ENCODE results near the gene NFATC4. TPM values are rescaled to one million over a fixed set of nuclear protein-coding genes. Genes with fewer than 3 reads are reported as not detected.
"Not testable (repeated sequence)": the region's sequence is repeated elsewhere in the genome, so short reads cannot be mapped to it uniquely, and the experiment has no call there.

NFATC4 gene
- not detected in 2 replicates for total RNA-seq (2014; rRNA removed; shearing (Covaris generic))

- no peak for DNase-seq (ENCODE audit: low spot score)
Measured at GRCh38 chr14:24367514-24368211, at the start of gene NFATC4. Gene NFATC4, plus strand, starts transcription at chr14:24368184. Its CDS starts 157 bp downstream, at chr14:24368341.

GRCh38 chr14:24321212-24321975 is 46.6 kb upstream of the NFATC4 start:
- DNase-seq (ENCODE audit: low spot score) = no peak

DNA sequence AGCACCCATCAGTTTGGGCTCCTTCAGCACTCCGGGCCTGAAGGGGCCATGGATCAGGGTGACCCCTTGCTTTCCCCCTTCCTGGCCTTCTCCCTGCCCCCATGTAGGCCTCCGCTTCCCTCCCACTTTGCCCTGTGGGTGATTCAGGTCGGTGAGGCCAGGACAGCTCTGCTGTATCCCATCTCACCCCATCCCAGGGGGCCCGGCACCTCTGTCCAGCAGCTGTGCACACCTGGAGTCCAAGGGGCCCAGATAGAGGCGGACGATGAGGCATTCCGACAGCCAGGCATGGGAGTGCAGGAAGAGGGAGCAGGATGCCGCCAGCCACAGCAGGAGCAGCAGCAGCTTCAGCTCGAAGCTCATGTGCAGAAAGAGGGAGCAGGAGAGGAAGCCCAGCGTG is 45.3 kb upstream of the NFATC4 start:
- no peak for DNase-seq (ENCODE audit: low spot score)

DNA sequence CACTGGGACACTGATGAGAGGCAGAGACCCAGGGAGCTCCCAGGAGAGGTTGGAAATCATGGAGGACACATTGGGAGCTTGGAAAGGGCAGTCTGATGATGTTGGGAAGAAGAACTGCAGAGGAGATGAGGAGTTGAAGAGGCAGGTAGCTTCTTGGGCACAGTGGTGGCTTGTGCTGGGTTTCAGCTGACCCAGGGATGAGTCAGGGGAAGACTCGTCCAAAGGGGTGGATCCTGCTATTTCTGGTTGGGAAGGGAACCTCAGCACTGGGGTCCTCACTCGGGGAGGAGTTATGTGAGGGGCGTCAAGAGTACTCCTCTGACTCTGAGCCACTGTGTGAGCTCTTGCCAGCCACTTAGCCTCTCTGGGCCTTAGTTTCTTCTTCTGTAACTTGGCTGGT is 44.6 kb upstream of the NFATC4 start:
- no peak for DNase-seq (ENCODE audit: low spot score)

GRCh38 chr14:24324024-24324423 is 44.0 kb upstream of the NFATC4 start:
- no peak for DNase-seq (ENCODE audit: low spot score)

- no peak for DNase-seq (ENCODE audit: low spot score)
Measured at GRCh38 chr14:24325041-24325530, 42.9 kb upstream of the NFATC4 start.

DNA sequence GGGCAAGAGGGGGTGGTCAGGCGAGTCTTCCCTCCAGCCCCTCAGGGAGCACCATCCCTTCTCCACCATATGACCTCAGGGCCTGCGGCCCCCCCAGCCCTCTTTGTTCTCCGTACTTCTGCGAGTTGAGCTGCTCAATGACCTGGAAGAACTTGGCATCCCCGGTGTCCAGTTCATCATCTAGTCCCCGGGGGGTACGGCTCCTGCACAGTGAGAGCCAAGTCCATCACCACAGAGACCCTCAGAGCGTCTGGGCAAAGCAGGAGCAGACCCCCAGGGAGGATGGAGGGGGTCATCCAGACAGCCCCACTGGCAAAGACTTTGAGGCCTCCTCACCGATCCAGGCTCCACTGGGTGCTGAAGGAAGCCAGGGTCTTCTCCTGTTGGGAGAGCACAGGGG is 42.0 kb upstream of the NFATC4 start:
- DNase-seq (ENCODE audit: low spot score) = no peak

DNA sequence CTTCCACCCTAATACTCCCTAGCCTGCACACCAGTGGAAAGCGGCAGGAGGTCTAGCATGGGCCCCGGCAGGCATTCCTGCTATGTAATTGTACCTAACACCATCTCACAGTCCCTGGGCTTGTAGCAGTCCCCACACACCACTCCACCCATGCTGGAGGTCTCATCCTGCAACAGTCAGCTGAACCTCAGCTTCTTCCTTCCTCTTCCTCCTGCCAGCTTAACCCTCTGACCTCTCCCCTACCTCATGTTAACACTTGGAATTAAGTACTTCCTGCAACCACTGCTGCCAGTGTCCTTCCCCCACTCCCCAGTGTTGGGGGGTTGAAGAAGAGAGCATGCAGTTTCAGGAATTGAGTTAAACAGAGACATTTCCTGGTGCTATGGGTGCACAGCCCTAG is 40.7 kb upstream of the NFATC4 start:
- DNase-seq (ENCODE audit: low spot score) = no peak

- not testable (repeated sequence) for DNase-seq (ENCODE audit: low spot score)
Measured at GRCh38 chr14:24327914-24328313, 40.1 kb upstream of the NFATC4 start.

DNA sequence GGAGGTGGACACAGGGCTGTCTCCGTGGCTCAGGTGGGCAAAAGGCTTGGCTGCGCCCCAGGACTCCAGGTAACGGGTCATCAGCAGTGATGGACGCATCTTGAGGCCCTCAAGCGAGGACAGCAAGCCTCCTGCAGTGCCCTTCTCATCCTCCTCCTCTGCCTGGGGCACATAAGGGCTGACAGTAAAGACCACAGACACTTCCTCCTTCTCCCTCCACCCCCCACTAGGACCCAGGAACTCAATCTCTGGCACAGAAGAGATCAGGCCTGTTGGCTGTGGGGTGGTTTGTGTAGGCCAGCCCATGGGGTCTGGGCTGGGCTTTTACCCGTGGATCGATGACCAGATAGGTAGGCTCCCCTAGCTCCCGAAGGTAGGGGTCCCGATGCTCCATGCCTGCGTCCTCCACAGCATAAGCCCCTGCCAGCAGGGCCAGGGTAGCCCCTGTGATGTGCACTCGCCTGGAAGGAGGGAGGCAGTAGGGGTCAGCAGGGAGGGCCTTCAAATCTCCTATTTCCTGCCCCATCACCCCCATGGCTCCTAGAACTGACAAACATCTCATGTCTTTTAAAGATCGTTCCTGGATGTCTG is 38.8 kb upstream of the NFATC4 start:
- no peak for DNase-seq (ENCODE audit: low spot score)

- no peak for DNase-seq (ENCODE audit: low spot score)
Measured at GRCh38 chr14:24329736-24330135, 38.2 kb upstream of the NFATC4 start.

DNA sequence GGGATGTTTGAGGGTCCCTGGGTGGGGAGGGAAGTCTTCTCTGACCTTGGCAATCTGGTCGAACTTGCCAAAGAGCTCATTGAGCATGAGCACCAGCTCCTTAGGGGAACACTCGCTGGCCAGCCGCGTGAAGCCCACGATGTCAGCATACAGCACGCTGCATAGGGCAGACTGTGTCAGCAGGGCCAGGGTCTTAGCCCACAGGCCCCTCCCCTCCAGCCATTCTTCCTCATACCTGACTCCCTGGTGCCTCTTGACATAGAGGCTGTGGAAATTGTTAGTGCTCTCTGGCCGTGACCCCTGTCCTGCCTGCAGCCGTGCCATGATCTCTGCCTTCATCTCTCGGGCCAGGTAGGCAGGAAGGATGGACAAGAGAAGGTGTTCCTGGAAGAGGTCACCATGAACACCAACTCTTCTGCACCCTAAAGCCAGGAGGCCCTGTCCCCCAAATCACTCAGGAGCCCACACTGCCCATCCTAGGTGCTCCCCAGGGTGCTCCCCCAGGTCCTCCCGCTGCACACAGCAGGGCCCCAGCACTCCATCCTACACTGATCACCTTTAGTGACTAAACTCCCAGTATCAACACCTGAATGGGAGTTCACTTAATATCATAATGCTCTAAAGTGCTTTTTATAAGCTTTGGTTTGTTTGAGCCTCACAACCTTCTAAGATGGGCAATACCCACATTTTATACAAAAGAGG is 36.9 kb upstream of the NFATC4 start:
- no peak for DNase-seq (ENCODE audit: low spot score)

DNA sequence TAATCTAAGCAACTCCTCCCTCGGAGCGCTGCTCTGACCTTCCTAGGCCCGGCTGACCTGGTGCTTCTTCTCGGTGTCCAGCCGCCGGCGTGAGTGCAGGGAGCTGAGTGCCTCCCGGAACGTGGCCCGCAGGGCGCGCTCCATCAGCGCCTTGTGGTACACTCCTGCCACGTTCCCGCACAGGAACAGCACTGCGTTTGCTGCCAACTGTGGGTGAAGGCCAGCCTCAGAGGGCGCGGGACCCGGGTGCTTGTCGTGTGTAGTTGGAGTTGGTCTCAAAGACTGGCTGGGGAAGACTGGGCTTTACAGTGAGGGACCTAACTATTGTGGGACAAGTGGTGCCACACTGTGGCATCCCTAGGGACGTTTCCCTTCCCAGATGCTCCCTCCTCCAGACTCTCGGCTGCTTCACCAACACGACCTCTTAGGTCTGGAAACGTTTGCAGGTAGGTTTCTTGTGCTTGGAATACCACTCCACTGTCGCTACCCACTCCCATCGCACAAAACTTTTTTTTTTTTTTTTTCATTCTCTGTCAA is 36.2 kb upstream of the NFATC4 start:
- no peak for DNase-seq (ENCODE audit: low spot score)

GRCh38 chr14:24332268-24332993 is 35.6 kb upstream of the NFATC4 start:
- no peak for DNase-seq (ENCODE audit: low spot score)

- DNase-seq (ENCODE audit: low spot score) = no peak
Measured at GRCh38 chr14:24334431-24335291, 33.3 kb upstream of the NFATC4 start, which contains the start of gene ADCY4. Gene ADCY4, minus strand, starts transcription at chr14:24335071. Its CDS starts 419 bp downstream, at chr14:24334652.

DNA sequence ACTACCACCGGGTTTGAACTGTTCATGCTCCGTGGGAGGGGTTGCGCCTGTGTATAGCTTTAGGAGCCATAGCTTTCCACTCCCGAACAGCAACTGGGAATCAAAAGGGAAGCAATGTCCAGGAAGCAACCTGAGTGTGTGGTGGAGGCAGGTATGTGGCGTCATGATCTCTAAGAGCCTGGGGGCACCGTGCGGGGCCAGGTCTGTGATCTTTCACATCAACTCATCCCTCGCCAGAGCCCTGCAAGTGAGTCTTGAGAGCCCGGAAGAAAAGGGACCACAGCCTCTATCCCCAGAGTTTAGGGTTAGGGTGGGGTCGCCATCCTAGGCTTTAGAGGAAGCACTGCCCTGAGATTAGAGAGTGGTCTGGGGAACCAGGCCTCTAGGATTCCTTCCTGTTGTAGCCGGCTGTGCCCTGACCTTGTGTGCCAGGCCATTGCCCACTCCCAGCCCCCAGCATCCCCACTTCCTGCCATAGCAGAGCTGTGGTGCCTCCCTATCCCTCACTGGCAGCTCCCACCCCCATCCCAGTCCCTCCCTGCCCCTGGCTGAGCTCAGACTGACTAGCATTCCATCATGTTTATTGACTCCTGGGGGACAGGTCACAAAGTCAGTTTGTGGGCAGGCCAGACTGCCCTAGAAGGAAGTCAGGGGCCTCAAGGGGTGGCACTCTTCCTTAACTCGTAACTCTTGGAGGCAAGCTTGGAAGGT is 32.4 kb upstream of the NFATC4 start:
- no peak for DNase-seq (ENCODE audit: low spot score)

- DNase-seq (ENCODE audit: low spot score) = no peak
Measured at GRCh38 chr14:24337144-24337823, 30.7 kb upstream of the NFATC4 start.

- no peak for DNase-seq (ENCODE audit: low spot score)
Measured at GRCh38 chr14:24337824-24338175, 30.2 kb upstream of the NFATC4 start.

DNA sequence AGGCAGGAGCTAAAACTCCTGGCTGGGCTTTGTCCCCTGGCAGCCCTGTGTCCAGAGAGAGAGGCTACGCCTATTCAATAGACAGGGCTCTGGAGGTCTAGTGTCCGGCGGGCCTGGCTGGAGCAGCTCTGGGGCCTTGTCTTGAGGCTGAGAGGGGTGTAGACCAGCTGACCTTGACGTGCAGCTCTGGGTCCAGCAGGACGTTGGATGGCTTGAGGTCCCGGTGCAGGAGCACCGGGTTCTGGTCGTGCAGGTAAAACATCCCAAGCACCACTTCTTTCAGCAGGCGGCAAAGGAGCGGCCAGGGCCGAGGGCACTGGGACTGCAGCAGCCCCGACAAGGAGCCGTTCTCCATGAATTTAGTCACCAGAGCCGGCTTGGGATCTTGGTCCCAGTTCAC is 29.1 kb upstream of the NFATC4 start:
- DNase-seq (ENCODE audit: low spot score) = no peak
